HEK293 (cell line): ENCODE measurements around the gene SLC25A45.

Experiments
- CTCF ChIP-seq: fragments of 450-650 bp; formaldehyde crosslinking; IDR thresholded peaks from 2 replicates; pipeline ENCODE4 v1.5.1; 2016; ENCODE audit warnings: missing biosample characterization, missing genetic modification characterization
- IKZF3 ChIP-seq: fragments of 450-650 bp; IDR thresholded peaks from 2 replicates; pipeline ENCODE4 v1.5.0; 2018; ENCODE audit warnings: missing biosample characterization, mild to moderate bottlenecking, missing genetic modification characterization, moderate library complexity
- KLF1 ChIP-seq: fragments of 450-650 bp; formaldehyde crosslinking; IDR thresholded peaks from 2 replicates; pipeline ENCODE4 v1.5.1; 2016; ENCODE audit warnings: missing biosample characterization, missing genetic modification characterization
- TSHZ1 ChIP-seq: fragments of 450-650 bp; formaldehyde crosslinking; IDR thresholded peaks from 2 replicates; pipeline ENCODE4 v1.5.1; 2016; ENCODE audit warnings: missing biosample characterization, missing genetic modification characterization, borderline replicate concordance
- YY1 ChIP-seq: fragments of 450-650 bp; formaldehyde crosslinking; IDR thresholded peaks from 2 replicates; pipeline ENCODE4 v1.5.1; 2018; ENCODE audit warnings: missing biosample characterization, missing genetic modification characterization
- ZNF146 ChIP-seq: fragments of 450-650 bp; formaldehyde crosslinking; IDR thresholded peaks from 2 replicates; pipeline ENCODE4 v1.5.1; 2016; ENCODE audit warnings: missing biosample characterization, missing genetic modification characterization
- TF ChIP-seq, protein P1 (sequence below): fragments of 450-650 bp; IDR thresholded peaks from 2 replicates; pipeline ENCODE4 v1.5.1; 2018; ENCODE audit warnings: missing biosample characterization, mild to moderate bottlenecking, missing genetic modification characterization
- TF ChIP-seq, protein P2 (sequence below): fragments of 450-650 bp; formaldehyde crosslinking; IDR thresholded peaks from 2 replicates; pipeline ENCODE4 v1.5.1; 2016; ENCODE audit warnings: missing biosample characterization, missing genetic modification characterization

DNA sequence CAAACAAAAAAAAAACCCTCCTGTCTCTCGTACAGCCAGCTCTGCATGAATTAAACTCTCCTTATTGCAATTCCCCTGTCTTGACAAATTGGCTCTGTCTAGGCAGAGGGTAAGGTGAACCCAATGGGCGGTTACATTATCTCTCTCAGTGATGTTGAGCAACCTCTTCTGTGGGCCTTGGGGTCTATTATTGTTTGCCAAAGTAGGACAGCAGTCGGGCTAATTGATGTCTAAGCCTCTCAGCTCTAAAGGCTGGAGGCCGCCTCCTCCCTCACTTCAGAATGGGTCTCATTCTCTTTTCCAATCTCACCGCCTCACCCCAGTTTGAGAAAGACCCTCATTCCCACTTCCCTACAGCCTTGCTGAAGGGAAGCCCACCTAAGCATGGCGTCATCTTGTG is 1.3 kb upstream of the SLC25A45 start:
- TF ChIP-seq TSHZ1 (tag by site-specific recombination) (no peak), CTCF (tag by site-specific recombination) (no peak), ZNF146 (tag by site-specific recombination) (no peak), IKZF3 (tag by site-specific recombination) (no peak), YY1 (no peak), KLF1 (tag by site-specific recombination) (no peak)
- TF ChIP-seq, protein P1, sequence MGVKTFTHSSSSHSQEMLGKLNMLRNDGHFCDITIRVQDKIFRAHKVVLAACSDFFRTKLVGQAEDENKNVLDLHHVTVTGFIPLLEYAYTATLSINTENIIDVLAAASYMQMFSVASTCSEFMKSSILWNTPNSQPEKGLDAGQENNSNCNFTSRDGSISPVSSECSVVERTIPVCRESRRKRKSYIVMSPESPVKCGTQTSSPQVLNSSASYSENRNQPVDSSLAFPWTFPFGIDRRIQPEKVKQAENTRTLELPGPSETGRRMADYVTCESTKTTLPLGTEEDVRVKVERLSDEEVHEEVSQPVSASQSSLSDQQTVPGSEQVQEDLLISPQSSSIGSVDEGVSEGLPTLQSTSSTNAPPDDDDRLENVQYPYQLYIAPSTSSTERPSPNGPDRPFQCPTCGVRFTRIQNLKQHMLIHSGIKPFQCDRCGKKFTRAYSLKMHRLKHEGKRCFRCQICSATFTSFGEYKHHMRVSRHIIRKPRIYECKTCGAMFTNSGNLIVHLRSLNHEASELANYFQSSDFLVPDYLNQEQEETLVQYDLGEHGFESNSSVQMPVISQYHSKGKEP (tag by site-specific recombination) = no peak
- TF ChIP-seq, protein P2, sequence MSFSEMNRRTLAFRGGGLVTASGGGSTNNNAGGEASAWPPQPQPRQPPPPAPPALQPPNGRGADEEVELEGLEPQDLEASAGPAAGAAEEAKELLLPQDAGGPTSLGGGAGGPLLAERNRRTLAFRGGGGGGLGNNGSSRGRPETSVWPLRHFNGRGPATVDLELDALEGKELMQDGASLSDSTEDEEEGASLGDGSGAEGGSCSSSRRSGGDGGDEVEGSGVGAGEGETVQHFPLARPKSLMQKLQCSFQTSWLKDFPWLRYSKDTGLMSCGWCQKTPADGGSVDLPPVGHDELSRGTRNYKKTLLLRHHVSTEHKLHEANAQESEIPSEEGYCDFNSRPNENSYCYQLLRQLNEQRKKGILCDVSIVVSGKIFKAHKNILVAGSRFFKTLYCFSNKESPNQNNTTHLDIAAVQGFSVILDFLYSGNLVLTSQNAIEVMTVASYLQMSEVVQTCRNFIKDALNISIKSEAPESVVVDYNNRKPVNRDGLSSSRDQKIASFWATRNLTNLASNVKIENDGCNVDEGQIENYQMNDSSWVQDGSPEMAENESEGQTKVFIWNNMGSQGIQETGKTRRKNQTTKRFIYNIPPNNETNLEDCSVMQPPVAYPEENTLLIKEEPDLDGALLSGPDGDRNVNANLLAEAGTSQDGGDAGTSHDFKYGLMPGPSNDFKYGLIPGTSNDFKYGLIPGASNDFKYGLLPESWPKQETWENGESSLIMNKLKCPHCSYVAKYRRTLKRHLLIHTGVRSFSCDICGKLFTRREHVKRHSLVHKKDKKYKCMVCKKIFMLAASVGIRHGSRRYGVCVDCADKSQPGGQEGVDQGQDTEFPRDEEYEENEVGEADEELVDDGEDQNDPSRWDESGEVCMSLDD = no peak
